GM12891 (cell line): ENCODE data around the gene AFAP1.

Experiments used
- POLR2A ChIP-seq: IDR thresholded peaks from 2 replicates; pipeline ENCODE4 v1.6.1; 2011; ENCODE audit warnings: low read depth, low read length, control low read depth
- POLR2AphosphoS5 ChIP-seq: IDR thresholded peaks from 2 replicates; pipeline ENCODE4 v1.6.1; 2011; ENCODE audit warnings: low read depth, low read length, control low read depth
- POU2F2 ChIP-seq: IDR thresholded peaks from 2 replicates; pipeline ENCODE4 v1.6.1; 2011; ENCODE audit warnings: low read depth, mild to moderate bottlenecking, control low read depth, low read length, moderate library complexity
- SPI1 ChIP-seq: IDR thresholded peaks from 2 replicates; pipeline ENCODE4 v1.6.1; 2011; ENCODE audit warnings: low read depth, low read length, control low read depth
- TAF1 ChIP-seq: IDR thresholded peaks from 2 replicates; pipeline ENCODE4 v1.6.1; 2011; ENCODE audit warnings: low read depth, low read length, control low read depth

DNA sequence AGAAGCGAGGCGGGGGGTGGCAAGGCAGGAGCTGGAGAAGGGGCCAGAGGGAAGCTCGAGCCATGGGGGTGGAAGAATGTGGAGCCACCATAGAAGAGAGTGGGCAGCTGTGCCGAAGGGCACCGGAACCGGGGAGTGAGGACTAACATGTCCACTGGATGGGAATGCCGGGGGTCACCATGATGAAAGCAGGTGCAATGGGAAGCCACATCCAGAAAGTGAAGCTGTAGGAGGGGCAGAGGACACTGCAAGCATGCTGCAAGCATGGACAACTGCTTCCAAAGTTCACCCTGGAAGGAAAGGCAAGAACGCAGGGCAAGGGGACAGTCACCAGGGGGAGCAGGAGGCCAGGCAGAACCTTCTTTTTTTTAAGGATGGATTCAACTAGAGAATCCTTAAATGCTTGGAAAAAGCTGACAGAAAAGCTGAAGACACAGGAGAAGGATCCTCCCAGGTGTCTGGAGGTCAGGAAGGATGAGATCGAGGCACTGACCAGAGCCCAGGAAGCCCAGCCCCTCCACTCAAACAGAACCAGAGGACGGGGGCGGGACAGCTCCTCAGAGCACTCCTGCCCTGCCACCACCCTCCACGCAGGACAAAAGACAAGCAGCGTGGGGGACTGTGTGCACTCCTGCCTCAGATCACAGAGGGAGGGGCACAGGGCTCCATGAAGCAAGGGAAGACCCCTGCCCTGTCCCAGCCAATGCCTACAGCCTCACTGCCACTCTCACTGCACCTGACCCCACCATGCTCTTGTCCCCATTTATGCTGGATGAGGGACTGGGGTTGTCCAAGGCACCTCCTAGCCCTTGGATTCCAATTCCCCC, 169.2 kb downstream of the AFAP1 start:
- TF ChIP-seq POLR2AphosphoS5 (no peak), POLR2A (no peak), SPI1 (no peak), TAF1 (no peak), POU2F2 (no peak)
